Measurements from ENCODE around the gene GET4.

Gene GET4

DNA sequence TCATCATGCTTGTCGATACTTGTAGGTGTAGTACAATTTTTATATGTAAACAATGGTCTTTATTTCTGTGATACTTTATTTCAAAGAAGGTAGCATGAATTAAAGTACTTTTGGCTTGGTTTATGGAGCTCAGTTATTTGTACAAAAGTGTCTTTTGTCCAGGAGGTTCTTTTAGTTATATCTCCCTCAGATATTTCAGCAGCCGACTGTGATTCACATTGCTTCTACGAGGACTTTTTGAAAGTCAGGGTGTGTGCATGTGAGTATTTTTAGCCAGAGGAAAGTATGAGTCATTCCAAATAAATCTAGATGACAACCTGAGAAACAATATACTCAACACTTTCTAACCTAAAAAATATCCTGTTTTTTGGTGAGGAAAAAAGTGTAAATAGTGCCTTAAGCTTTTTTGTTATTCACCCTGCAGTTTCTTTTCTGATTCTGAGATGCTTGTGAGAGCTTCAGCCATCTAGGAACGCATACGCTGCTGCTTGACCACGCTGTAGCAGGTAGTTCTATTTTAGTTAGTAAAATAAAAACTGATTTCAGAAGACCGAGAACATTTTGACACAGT lies 44.7 kb upstream of the GET4 start:
- no peak overlapping the region for H2AFZ ChIP-seq (ENCODE audit: low read length)
- peaks cover 20% of the 10 kb centered on the region for H3K4me1 ChIP-seq (ENCODE audit: insufficient read depth, low read length, severe bottlenecking)
- no peak overlapping the region; the same call in 1 of the 2 replicates for H3K4me2 ChIP-seq (ENCODE audit: low read length)
- peak overlapping the region; percentile 28 for H3K27ac ChIP-seq (ENCODE audit: low read depth, low read length, poor library complexity, severe bottlenecking)
- H3K9ac ChIP-seq (ENCODE audit: low read length), result no peak overlapping the region
- TF ChIP-seq, protein P1, sequence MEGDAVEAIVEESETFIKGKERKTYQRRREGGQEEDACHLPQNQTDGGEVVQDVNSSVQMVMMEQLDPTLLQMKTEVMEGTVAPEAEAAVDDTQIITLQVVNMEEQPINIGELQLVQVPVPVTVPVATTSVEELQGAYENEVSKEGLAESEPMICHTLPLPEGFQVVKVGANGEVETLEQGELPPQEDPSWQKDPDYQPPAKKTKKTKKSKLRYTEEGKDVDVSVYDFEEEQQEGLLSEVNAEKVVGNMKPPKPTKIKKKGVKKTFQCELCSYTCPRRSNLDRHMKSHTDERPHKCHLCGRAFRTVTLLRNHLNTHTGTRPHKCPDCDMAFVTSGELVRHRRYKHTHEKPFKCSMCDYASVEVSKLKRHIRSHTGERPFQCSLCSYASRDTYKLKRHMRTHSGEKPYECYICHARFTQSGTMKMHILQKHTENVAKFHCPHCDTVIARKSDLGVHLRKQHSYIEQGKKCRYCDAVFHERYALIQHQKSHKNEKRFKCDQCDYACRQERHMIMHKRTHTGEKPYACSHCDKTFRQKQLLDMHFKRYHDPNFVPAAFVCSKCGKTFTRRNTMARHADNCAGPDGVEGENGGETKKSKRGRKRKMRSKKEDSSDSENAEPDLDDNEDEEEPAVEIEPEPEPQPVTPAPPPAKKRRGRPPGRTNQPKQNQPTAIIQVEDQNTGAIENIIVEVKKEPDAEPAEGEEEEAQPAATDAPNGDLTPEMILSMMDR (IDR thresholded peaks at IDR 0.05; ENCODE audit: low read length), result no peak
- no peak for TF ChIP-seq EZH2 (IDR thresholded peaks at IDR 0.05; ENCODE audit: borderline replicate concordance, low read length)
- no peak overlapping the region for H3K4me3 ChIP-seq (ENCODE audit: low read depth, low read length, poor library complexity, severe bottlenecking)
- no peaks in the 10 kb centered on the region for H3K9me2 ChIP-seq (ENCODE audit: low read depth, low read length)
- peaks cover 46% of the 10 kb centered on the region for H3K79me2 ChIP-seq (ENCODE audit: insufficient read depth, low read length)
- peaks cover 15% of the 10 kb centered on the region for H3K36me3 ChIP-seq (ENCODE audit: insufficient read depth, low read length)
- no peaks in the 10 kb centered on the region for H3K9me3 ChIP-seq (ENCODE audit: low read length)
- H4K20me1 ChIP-seq (ENCODE audit: insufficient read depth, low read length), result no peaks in the 10 kb centered on the region
- no peaks in the 10 kb centered on the region for H3K27me3 ChIP-seq (ENCODE audit: insufficient read depth, low read length)
- no peaks in the 10 kb centered on the region for H3F3A ChIP-seq (ENCODE audit: insufficient read depth, low read length)

DNA sequence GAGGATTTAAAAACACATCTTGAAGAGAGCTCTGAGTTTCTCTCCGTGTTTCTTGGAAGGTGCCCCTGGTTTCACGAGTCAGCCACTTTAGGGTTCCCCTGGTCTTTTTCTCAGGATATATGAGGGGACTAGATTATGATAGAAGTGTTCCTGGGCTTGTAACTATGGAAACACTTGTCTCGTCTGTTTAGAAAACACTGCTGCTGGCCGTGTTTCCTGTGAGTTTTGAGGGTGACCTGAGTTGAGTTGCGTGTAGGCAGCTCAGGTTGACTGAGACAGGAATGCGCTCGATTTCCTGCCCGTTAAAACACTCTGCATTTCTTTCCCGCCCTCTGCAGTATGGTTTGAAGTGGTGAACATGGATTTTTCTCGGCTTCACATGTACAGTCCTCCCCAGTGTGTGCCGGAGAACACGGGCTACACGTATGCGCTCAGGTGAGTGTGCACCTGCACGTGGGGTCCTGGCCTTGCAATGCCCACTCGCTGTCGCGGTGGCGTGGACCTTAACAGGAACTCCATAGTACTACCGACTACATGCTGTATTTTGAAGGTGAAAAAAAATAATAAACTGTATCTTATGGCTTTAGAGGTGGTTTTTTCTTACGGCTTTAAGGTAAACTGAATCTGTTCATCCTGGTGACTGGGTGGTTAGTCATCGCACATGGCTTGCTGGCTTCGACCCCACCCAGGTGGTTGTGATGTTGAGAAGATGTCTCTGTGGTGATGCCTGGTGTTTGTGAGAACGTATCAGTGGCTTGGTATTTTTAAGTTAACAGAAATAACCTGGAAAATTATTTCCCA lies 44.0 kb upstream of the GET4 start, which contains the start of gene SUN1:
Gene SUN1 (plus strand): TSS at position 310 of the 801 bp plus-strand sequence. CDS start 49 bp downstream, at position 359.
- Histone ChIP-seq H3K4me1 (ENCODE audit: insufficient read depth, low read length, severe bottlenecking) (peaks cover 20% of the 10 kb centered on the region), H3K27me3 (ENCODE audit: insufficient read depth, low read length) (no peaks in the 10 kb centered on the region), H3K79me2 (ENCODE audit: insufficient read depth, low read length) (peaks cover 40% of the 10 kb centered on the region), H2AFZ (ENCODE audit: low read length) (no peak within 1 kb of the TSS), H3K4me2 (ENCODE audit: low read length) (no peak within 1 kb of the TSS; the same call in 1 of the 2 replicates), H3K9ac (ENCODE audit: low read length) (no peak within 1 kb of the TSS), H3K27ac (ENCODE audit: low read depth, low read length, poor library complexity, severe bottlenecking) (peak within 1 kb of the TSS; percentile 28), H3K9me2 (ENCODE audit: low read depth, low read length) (no peaks in the 10 kb centered on the region), H3K9me3 (ENCODE audit: low read length) (no peaks in the 10 kb centered on the region), H4K20me1 (ENCODE audit: insufficient read depth, low read length) (no peaks in the 10 kb centered on the region), H3K36me3 (ENCODE audit: insufficient read depth, low read length) (peaks cover 19% of the 10 kb centered on the region), H3F3A (ENCODE audit: insufficient read depth, low read length) (no peaks in the 10 kb centered on the region), H3K4me3 (ENCODE audit: low read depth, low read length, poor library complexity, severe bottlenecking) (no peak within 1 kb of the TSS)
- TF ChIP-seq EZH2 (IDR thresholded peaks at IDR 0.05; ENCODE audit: borderline replicate concordance, low read length), result no peak
- TF ChIP-seq, protein P1 (IDR thresholded peaks at IDR 0.05; ENCODE audit: low read length), result no peak

DNA sequence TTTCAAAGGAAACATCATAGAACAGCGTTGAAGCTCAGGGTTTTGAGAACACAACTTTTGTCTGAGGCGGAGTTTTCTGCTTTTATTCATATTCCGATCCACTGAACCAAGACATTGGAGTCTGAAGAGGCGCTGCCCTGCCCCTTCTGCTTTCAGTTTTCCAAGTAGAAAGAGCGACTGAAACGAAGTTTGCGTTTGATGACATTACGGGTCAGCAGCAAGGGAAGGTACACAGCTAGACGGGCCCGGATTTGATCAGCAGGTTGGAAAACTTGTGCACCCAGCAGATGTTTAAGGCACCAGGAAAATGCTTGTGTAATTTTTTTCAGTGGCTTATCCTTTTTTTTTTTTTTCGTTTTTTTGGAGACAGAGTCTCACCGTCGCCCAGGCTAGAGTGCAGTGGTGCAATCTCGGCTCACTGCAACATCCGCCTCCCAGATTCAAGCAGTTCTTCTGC lies 43.4 kb upstream of the GET4 start:
- no peak overlapping the region for H2AFZ ChIP-seq (ENCODE audit: low read length)
- no peaks in the 10 kb centered on the region for H3F3A ChIP-seq (ENCODE audit: insufficient read depth, low read length)
- peaks cover 34% of the 10 kb centered on the region for H3K79me2 ChIP-seq (ENCODE audit: insufficient read depth, low read length)
- H3K9me3 ChIP-seq (ENCODE audit: low read length), result no peaks in the 10 kb centered on the region
- no peaks in the 10 kb centered on the region for H3K9me2 ChIP-seq (ENCODE audit: low read depth, low read length)
- H3K4me3 ChIP-seq (ENCODE audit: low read depth, low read length, poor library complexity, severe bottlenecking), result no peak overlapping the region
- H3K36me3 ChIP-seq (ENCODE audit: insufficient read depth, low read length), result peaks cover 19% of the 10 kb centered on the region
- H3K27ac ChIP-seq (ENCODE audit: low read depth, low read length, poor library complexity, severe bottlenecking), result no peak overlapping the region
- TF ChIP-seq, protein P1 (IDR thresholded peaks at IDR 0.05; ENCODE audit: low read length), result no peak
- TF ChIP-seq EZH2 (IDR thresholded peaks at IDR 0.05; ENCODE audit: borderline replicate concordance, low read length), result no peak
- H3K4me2 ChIP-seq (ENCODE audit: low read length), result no peak overlapping the region
- H3K9ac ChIP-seq (ENCODE audit: low read length), result no peak overlapping the region
- H3K4me1 ChIP-seq (ENCODE audit: insufficient read depth, low read length, severe bottlenecking), result peaks cover 20% of the 10 kb centered on the region
- no peaks in the 10 kb centered on the region for H4K20me1 ChIP-seq (ENCODE audit: insufficient read depth, low read length)
- no peaks in the 10 kb centered on the region for H3K27me3 ChIP-seq (ENCODE audit: insufficient read depth, low read length)

Measured in OCI-LY1 (cell line).